Adipocyte (in vitro differentiated cells): Measurements from ENCODE around the gene ILDR2.
"Not testable (repeated sequence)": the region's sequence is repeated elsewhere in the genome, so short reads cannot be mapped to it uniquely, and the experiment has no call there.

Experiments
- DNase-seq: peaks from one replicate; pipeline ENCODE4 v3.0.0-alpha.2; 2015; ENCODE audit warnings: low read depth
- H3K27me3 ChIP-seq: replicated peaks from 2 replicates; pipeline ENCODE4 v1.7.0; 2013; ENCODE audit warnings: mild to moderate bottlenecking, low read length, moderate library complexity; ENCODE audit not compliant: control insufficient read depth, insufficient read depth
- H3K36me3 ChIP-seq: 2 replicates; pipeline ENCODE4 v1.7.0; 2013; ENCODE audit warnings: low read length, mild to moderate bottlenecking, moderate library complexity; ENCODE audit not compliant: control insufficient read depth, insufficient read depth, severe bottlenecking
- H3K4me1 ChIP-seq: 2 replicates; pipeline ENCODE4 v1.7.0; 2013; ENCODE audit warnings: mild to moderate bottlenecking, low read length, moderate library complexity; ENCODE audit not compliant: control insufficient read depth, insufficient read depth
- H3K4me3 ChIP-seq: 2 replicates; pipeline ENCODE4 v1.7.0; 2013; ENCODE audit warnings: mild to moderate bottlenecking, low read length, moderate library complexity
- H3K9ac ChIP-seq: 2 replicates; pipeline ENCODE4 v1.7.0; 2013; ENCODE audit warnings: mild to moderate bottlenecking, low read length, moderate library complexity
- H3K9me3 ChIP-seq: 2 replicates; pipeline ENCODE4 v1.7.0; 2013; ENCODE audit warnings: mild to moderate bottlenecking, low read length, moderate library complexity; ENCODE audit not compliant: control insufficient read depth

ILDR2 gene

DNA sequence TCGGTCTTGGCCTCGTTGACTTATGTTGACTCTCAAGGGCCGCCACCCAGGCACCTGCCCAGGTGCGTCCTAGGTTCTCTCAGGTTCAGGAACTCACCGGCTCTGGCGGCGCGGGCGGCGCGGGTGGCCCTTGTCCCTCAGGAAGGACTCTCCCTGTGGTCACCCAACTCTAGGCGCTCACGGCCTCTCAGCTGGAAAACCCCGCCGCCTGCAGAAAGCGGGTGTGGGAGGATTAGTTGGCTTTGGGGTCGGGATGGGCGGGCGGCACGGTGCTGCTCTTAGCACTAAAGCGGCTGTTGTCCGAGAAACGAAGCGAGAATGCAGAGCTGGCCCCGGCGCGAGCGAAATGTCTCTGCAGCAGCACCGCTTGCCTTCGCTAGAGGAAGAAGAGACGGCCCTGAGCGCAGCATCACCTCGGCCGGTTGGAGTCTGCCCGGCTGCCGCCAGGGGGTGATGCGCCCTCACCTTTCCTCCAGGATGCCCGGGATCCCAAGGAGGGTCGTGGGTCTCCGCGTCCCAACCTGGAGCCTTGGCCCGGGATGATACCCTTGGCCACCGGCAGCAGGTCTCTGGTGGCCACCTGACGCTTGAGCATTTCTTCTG is 91.2 kb downstream of the ILDR2 start:
- H3K27me3 ChIP-seq, result peaks cover 44% of the 10 kb centered on the region
- no peaks in the 10 kb centered on the region for H3K36me3 ChIP-seq
- peak; percentile 25 for DNase-seq
- no peaks in the 10 kb centered on the region for H3K9me3 ChIP-seq
- no peak overlapping the region for H3K9ac ChIP-seq
- no peak overlapping the region for H3K4me3 ChIP-seq
- H3K4me1 ChIP-seq, result no peaks in the 10 kb centered on the region

DNA sequence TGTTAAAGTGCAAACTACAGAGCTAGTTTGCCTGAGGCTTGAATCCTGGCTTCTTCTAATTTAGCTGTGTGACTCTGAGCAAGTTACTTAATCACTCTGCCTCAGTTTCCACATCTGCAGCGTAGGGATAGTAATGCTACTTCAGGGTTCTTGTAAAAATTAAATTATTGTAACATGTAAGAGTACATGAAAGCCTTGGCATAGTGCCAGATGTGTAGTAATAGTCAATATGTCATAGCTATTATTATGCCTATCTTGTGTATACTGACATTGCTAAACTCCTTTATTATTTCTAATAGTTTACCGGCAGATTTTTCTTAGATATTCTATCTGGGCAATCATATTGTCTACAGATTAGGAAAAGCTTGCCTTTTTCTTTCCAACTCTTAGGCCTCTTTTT is 92.4 kb downstream of the ILDR2 start:
- Histone ChIP-seq H3K9ac (no peak overlapping the region), H3K9me3 (no peaks in the 10 kb centered on the region), H3K4me3 (no peak overlapping the region), H3K36me3 (no peaks in the 10 kb centered on the region), H3K4me1 (no peaks in the 10 kb centered on the region), H3K27me3 (peaks cover 44% of the 10 kb centered on the region)
- no peak for DNase-seq

- H3K27me3 ChIP-seq, H3K9me3 ChIP-seq, H3K36me3 ChIP-seq, H3K4me3 ChIP-seq, DNase-seq, H3K9ac ChIP-seq: not testable (repeated sequence)
- peaks cover 13% of the 10 kb centered on the region for H3K4me1 ChIP-seq
These were observed 97.0 kb downstream of the ILDR2 start for GRCh38 chr1:166878173-166878917.

- H3K9me3 ChIP-seq, result no peaks in the 10 kb centered on the region
- H3K4me1 ChIP-seq, result peaks cover 17% of the 10 kb centered on the region
- no peaks in the 10 kb centered on the region for H3K27me3 ChIP-seq
- H3K9ac ChIP-seq, result peak overlapping the region; percentile 92
- no peak for DNase-seq
- H3K4me3 ChIP-seq, result peak overlapping the region; percentile 95
- H3K36me3 ChIP-seq, result no peaks in the 10 kb centered on the region
These were observed 98.9 kb downstream of the ILDR2 start for GRCh38 chr1:166876540-166876838.

DNA sequence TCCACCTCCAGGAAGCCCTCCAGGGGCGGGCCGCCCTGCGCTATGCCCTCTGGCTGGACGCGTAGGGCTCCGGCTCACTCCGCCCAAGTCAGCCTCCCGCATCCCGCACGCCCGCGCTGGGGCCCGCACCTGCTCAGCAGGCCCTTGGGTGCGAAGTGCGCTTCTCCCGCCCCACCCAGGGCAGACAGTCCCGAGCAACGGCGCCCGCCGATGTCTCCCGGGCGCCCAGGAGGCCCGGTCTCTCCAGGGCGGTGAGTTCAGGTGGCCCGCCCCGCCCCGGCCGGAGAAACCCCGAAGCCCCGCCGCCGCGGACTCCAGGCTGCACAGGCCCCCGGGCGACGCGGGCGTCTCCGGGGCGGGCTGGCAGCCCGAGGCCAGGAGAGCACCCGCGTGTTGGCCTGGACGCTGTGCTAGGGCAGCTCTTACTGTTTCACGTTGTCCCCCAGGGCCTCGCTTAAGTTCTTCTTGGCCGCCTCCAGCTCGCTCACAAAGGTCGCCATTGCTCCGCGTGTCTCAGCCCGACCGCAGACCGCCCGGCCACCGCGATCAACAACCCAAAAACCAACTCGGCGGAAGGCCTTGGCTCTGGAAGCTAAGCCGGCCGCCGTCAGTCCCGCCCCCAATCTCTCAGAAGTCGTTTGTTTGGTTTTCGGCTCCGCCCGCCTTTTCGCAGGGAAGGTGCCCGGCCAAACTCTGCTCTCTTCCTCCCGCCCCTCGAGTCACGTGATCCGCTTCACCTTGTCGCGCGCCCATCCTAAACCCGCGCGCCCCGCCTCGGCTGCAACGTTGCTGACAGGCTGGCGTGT is 99.4 kb downstream of the ILDR2 start, which contains the start of gene TADA1:
Gene TADA1, minus strand, starts transcription at position 531 of the 806 bp plus-strand sequence. Its CDS starts 31 bp downstream, at position 500.
- H3K36me3 ChIP-seq, result no peaks in the 10 kb centered on the region
- DNase-seq, result peak; percentile 99
- H3K9ac ChIP-seq, result peak within 1 kb of the TSS; percentile 92
- H3K9me3 ChIP-seq, result no peaks in the 10 kb centered on the region
- peak within 1 kb of the TSS; percentile 95 for H3K4me3 ChIP-seq
- no peaks in the 10 kb centered on the region for H3K27me3 ChIP-seq
- H3K4me1 ChIP-seq, result peaks cover 20% of the 10 kb centered on the region

DNA sequence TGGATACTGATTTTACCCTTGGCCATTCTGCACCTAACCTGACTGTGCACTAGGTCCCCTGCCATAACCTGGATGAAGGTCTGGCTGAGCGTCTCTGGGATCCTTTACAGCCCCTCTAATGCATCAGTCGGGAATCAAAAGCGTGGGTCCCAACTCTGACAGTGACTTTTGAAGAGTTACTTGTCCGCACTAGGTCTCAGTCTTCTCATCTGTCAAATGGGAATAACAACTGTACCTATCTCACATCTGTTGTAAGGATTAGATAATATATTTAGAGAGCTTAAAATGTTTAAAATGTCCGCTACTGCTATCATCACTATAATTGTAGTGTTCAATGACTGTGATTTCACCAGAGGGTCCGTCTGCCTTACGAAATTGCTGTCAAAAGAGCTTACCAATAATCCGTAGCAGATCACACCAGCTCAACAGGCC is 100.0 kb downstream of the ILDR2 start:
- H3K9me3 ChIP-seq, result no peaks in the 10 kb centered on the region
- H3K27me3 ChIP-seq, result no peaks in the 10 kb centered on the region
- peaks cover 20% of the 10 kb centered on the region for H3K4me1 ChIP-seq
- peak overlapping the region; percentile 92 for H3K9ac ChIP-seq
- DNase-seq, result no peak
- H3K36me3 ChIP-seq, result no peaks in the 10 kb centered on the region
- peak overlapping the region; percentile 95 for H3K4me3 ChIP-seq

DNA sequence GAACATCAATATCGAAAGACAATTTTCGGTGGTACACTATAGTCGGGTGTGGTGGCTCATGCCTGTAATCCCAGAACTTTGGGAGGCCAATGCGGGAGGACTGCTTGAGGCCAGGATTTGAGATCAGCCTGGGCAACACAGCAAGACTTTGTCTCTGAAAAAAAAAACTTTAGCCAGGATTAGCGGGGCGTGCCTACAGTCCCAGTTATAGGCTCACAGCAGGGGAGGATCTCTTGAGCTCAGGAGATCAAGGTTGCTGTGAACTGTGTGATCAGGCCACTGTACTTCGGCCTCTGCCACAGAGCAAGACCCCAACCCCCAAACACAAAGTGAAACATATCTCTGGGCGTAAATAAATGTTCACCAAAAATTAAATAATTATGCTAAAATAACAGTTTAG is 100.9 kb downstream of the ILDR2 start:
- H3K9me3 ChIP-seq, result no peaks in the 10 kb centered on the region
- DNase-seq, result no peak
- no peaks in the 10 kb centered on the region for H3K27me3 ChIP-seq
- H3K4me1 ChIP-seq, result peaks cover 20% of the 10 kb centered on the region
- H3K4me3 ChIP-seq, result no peak overlapping the region
- H3K9ac ChIP-seq, result no peak overlapping the region
- H3K36me3 ChIP-seq, result no peaks in the 10 kb centered on the region

GRCh38 chr1:166870584-166870983 is 104.8 kb downstream of the ILDR2 start:
- H3K9me3 ChIP-seq, result no peaks in the 10 kb centered on the region
- peaks cover 14% of the 10 kb centered on the region for H3K36me3 ChIP-seq
- H3K9ac ChIP-seq, result no peak overlapping the region
- peaks cover 16% of the 10 kb centered on the region for H3K4me1 ChIP-seq
- no peak overlapping the region for H3K4me3 ChIP-seq
- no peak for DNase-seq
- no peaks in the 10 kb centered on the region for H3K27me3 ChIP-seq

- Histone ChIP-seq H3K4me3 (no peak overlapping the region), H3K4me1 (peaks cover 7% of the 10 kb centered on the region), H3K36me3 (peaks cover 14% of the 10 kb centered on the region), H3K9me3 (no peaks in the 10 kb centered on the region), H3K9ac (no peak overlapping the region), H3K27me3 (no peaks in the 10 kb centered on the region)
- no peak for DNase-seq
These were observed 105.8 kb downstream of the ILDR2 start for GRCh38 chr1:166869318-166870099.

DNA sequence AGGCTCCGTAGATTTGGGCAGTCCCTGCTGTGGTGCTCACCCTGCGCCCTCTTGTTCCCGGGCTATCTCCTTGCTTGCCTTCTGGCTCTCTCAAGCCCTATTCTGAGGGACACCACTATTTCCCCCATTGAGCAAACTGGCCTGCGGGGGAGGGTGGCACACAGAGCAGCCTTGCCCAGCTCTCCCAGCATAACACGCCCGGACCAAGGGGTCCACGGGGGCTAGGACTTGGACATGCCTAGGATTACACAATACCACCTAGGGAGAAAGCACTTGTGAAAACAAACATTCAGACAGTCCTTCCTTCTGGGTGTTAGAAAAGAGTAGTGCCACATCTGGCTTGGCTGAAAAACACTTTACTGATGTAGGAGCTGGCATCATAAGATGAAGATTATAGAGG is 106.7 kb downstream of the ILDR2 start:
- Histone ChIP-seq H3K27me3 (no peaks in the 10 kb centered on the region), H3K9me3 (no peaks in the 10 kb centered on the region), H3K36me3 (peaks cover 21% of the 10 kb centered on the region), H3K4me1 (peaks cover 7% of the 10 kb centered on the region), H3K9ac (no peak overlapping the region), H3K4me3 (no peak overlapping the region)
- no peak for DNase-seq

GRCh38 chr1:166865926-166866325 is 109.4 kb downstream of the ILDR2 start:
- peaks cover 43% of the 10 kb centered on the region for H3K36me3 ChIP-seq
- no peak overlapping the region for H3K4me3 ChIP-seq
- H3K4me1 ChIP-seq, result no peaks in the 10 kb centered on the region
- H3K9ac ChIP-seq, result peak overlapping the region; percentile 7
- H3K9me3 ChIP-seq, result no peaks in the 10 kb centered on the region
- H3K27me3 ChIP-seq, result no peaks in the 10 kb centered on the region
- DNase-seq, result no peak
